CD4-positive, alpha-beta T cell treated with Interleukin-12 subunit alpha and Interleukin-12 subunit beta, for 1 hour (primary cell): Measurements from ENCODE around the gene DAZAP1.

Experiments
- DNase-seq: peaks from one replicate; pipeline ENCODE4 v3.0.0-alpha.2; 2020

Gene DAZAP1

DNA sequence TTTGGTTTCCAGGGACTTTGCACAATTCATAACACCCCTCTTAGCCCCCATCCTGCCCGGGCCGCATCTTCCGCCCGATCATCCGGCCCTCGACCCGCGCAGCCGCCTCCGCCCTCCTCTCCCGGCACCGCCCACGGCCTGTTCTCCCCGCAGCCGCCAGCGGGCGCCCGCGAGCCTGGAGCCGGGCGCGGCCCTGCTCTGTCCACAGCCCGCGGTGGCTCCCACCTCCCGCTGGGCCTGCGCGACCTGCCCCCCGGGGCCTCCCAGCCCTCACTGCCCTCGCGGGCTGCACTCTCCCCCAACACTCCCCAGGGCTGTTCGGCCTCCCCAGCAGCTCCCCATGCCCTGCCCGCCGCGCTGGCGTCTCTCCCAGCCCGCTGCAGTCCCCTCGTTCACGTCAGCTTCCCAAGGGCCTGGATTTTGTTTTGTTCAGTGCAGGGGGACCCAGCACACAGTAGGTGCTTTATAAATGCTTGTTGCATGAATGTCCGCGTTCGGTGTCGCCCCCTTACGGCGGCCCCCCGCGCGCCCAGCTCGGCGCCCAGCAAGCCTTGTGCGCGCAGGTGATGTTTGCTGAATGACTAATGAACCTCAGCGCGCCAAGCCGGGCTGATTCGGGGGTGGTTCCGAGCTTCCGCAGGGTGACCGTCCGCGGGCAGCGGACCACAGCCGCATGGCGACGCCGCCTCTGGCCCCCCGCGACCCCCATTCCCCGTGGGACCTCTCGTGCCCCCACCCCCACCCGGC, 38.0 kb downstream of the DAZAP1 start:
- DNase-seq: peak; percentile 82

DNA sequence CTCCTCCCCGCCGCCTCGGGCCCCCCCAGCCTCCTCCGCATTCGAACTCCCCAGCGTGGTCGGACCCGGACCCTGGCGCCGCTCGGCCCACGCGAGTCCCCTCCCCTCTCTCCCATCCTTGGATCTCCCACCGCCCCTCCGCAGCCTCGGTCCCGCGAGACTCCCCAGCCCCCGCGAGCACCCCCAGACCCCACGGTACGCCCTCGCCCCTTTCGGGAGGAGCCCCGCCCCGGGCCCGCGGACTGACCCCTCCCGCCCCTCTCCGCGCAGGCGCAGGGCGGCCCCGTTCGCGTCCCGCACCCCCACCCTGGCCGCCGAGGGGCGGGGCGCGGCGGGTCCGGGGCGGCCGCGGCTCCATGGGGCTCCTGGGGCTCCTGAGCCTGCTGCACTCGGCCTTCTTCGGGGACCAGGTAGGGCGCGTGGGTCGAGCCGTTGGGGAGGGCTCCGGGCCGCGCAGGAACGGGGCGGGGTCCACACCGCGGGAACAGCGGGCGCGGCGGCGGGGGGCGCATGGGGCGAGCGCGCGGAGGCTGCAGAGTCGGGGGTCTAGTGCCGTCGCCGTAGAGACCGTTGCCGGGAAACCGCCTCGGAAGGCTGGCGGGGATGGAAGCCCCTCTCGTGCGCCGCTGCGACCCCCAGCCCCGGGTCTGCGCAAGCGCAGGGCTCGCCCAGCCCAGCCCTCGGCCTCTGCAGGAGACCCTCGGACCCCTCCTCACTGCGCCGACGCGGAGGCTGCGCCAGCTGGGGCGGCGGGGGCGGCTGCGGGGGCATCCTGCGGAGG, 38.7 kb downstream of the DAZAP1 start:
- DNase-seq: no peak

- peak; percentile 34 for DNase-seq
These were observed 39.5 kb downstream of the DAZAP1 start for GRCh38 chr19:1446713-1447481.

DNA sequence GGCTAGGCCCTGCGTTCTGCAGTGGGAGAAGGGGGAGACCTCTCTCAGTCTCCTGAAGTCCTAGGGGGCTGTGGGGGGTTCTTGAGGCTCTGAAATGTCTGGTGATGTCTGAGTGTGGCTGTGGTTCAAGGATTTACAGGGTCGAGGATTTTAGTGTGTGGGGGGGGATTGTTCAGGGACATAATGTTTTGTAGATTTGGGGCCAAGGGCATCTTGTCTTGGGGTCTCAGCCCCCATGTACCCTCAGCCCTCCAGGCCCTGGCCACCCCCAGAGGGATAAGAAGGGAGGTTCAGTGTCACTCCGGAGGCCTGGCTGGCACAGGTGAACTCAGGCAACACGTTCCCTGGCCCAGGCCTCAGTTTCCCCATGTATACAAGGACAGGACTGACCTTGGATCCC, 40.1 kb downstream of the DAZAP1 start:
- DNase-seq: no peak

GRCh38 chr19:1447944-1448343, 40.6 kb downstream of the DAZAP1 start:
- DNase-seq: no peak

DNA sequence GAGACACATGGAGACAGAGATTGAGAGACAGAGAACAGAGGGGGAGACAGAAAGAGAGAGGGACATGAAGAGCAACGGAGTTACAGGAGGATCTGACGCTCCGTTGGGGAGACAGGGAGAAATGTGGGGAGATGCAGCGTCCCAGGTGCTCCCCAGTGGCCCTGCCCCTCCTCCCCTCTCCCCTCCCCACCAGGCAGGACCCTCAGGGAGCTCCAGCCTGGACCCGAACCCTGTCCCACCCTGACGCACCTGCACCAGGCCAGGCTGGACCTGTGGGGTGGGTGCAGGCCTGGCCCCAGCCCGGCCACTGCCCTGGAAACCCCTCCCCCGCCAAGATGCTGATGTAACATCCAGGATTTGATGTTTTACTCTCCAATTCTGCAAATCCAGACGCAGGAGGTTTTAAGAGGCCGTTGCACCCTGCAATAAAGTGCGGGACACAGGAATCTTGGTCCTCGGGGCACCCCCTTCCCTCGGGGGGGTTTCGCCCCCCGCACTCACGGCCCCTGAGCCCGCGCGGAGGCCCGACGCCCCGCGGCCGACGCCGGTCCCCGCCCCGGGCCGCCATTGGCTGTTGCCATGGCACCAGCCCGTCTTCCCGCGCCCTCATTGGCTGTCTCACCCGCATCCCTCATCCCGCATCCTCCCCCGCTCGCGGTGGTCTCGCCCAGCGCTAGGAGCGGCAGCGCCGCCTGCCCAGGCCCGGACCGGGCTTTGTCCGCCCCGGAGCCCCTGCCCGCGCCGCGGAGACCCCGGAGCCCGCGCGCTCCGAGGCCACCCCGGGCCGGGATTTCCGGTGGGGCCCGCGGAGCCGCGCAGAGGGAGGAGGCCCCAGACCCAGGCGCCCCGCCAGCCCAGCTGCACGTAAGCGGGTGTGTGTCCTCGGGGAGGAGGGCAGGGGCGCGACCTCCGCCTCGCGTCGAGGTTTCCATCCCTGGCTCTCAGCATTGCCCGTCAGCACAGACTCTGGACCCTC, 42.4 kb downstream of the DAZAP1 start, which contains the start of gene APC2:
APC2 (plus strand) TSS at position 655 of the 976 bp plus-strand sequence. CDS start 2,881 bp downstream, outside the sequence.
- peak; percentile 40 for DNase-seq

GRCh38 chr19:1450735-1451731, 43.6 kb downstream of the DAZAP1 start:
- DNase-seq: no peak

DNA sequence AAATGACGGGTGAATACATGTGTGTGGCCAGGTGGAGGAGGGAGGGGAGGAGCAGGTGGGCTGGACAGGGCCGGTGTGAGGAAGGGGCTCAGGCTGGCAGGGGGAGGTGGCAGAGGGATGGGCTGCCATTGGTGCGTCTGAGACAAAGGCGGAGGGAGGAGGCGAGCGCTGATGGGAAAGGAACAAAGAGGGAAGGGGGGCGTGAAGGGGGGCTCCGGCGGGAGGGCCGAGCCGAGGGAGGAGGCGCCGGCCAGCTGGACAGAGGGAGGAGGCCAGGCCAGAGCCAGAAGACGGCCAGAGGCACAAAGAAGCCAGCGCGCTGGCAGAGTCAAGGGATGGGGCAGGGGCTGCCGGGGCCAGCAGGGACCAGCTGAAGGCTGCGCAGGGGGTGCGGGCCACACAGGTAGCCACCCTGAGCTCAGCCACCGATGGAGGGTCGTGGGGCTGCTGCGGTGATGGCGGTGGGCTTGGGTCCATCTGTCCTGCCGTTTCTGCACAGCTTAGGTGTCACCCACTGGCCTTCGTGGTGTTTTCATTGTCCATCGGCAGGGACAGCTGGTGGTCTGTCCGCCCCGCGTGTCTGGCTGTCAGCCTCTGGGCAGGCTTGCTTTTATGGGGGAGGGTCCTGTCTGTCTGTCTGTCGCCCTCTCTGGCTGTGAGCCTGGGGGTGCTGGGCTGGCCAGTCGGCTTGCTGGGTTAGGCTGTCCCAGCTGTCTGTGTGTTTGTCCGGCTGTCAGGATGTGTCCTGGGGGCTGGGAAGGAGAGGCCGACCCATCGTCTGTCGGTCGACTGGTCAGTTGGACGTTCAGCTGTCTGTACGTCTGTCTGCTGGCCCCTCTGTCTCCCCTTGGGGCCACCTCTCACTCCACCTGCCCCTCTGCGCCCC, 44.8 kb downstream of the DAZAP1 start:
- no peak for DNase-seq

DNA sequence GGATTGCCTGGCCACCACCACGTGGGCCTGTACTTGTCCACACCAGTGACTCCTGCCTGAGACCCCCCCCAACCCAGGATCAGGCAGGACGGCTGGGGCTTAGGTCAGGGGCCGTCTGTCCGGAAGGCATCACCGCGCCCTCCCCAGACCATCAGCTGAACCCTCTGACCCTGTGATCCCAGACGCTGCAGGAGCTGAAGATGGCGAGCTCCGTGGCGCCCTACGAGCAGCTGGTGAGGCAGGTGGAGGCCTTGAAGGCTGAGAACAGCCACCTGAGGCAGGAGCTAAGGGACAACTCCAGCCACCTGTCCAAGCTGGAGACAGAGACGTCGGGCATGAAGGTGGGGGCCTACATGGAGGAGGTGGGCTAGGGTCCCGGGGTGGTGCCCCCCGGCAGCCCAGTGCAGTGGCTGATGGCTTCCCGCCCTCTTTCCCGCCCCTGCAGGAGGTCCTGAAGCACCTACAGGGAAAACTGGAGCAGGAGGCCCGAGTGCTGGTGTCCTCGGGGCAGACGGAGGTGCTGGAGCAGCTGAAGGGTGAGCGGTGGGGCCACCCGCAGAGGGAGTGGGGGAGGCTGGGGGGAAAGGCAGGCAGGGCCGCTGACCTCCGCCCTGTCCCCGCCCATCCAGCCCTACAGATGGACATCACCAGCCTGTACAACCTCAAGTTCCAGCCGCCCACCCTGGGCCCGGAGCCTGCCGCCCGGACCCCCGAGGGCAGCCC, 45.6 kb downstream of the DAZAP1 start:
- DNase-seq: no peak

GRCh38 chr19:1453525-1454364, 46.4 kb downstream of the DAZAP1 start:
- no peak for DNase-seq

DNA sequence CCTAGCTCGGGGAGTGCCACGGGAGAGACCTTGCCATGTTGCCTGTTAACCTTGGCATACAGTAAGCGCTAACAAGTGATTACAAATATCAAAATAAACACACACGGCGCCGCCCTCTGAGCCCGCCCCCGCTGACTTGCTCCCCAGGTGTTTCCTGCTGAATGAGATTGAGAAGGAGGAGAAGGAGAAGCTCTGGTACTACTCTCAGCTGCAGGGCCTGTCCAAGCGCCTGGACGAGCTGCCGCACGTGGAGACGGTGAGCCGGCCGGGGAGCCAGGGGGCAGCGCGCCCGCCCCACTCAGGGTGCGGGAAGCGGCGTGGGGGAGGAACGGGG, 47.6 kb downstream of the DAZAP1 start:
- DNase-seq: no peak

- peak; percentile 67 for DNase-seq
These were observed 48.1 kb downstream of the DAZAP1 start for GRCh38 chr19:1455336-1456120.

DNA sequence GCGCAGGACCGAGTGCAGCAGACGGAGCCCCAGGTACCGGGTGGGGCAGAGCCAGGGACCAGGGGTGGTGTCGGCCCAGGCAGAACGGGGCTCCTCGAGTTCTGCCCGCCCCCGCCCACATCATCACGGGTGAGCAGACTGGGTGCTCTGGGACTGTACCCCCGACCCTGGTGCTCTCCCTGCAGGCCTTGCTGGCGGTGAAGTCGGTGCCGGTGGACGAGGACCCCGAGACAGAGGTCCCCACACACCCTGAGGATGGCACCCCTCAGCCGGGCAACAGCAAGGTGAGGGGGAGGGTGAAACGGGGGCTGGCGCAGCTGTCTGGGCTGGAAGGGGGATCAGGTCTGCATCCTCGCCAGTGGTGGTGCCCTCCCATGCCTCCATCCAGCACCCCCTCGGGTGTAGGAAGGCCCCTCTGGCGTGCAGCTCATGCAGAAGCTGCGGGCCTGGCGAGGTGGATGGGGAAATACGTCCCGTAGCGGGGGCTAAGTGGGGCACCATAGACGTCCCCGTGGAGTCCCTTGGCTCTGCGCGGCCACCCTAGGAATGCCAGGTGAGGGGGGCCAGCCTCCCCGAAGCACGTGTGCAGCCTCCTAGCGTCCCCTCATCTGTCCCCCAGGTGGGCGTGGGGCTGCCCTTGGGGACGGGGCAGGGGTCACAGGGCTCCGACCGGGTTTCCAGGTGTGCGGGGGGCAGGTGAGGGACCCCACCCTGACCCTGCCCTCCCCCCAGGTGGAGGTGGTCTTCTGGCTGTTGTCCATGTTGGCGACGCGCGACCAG, 48.9 kb downstream of the DAZAP1 start:
- no peak for DNase-seq

GRCh38 chr19:1457031-1457739, 49.8 kb downstream of the DAZAP1 start:
- DNase-seq: no peak

GRCh38 chr19:1457892-1458291, 50.5 kb downstream of the DAZAP1 start:
- DNase-seq: no peak

DNA sequence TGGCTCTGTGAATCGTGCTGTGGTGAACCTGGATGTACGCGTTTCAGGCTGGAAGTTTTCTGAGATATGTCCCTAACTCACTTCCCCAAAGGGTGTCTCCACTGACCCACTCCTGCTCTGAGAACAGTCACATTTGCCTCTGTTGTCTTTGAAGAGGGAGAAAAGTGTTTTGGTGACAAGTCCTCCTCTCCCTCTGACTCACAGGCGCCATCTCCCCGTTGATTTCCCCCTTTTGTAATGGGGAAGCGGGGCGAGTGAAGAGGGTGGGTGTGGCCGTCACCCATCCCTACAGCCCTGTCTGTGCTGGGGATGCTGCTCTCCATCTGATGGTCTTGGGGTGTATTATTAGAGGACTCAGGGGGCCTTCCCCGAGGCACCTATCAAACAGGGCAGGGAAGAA, 52.1 kb downstream of the DAZAP1 start:
- DNase-seq: no peak
